WTC11 (cell line): Measurements from ENCODE around the gene LRSAM1. TPM values are rescaled to one million over a fixed set of nuclear protein-coding genes. Genes with fewer than 3 reads are reported as not detected.

Source experiments
- ATAC-seq: fragments of 200-7000 bp; cut with Tn5 transposase; 2 replicates; pipeline ENCODE4 v1.10.0; 2021; ENCODE audit warnings: mild to moderate bottlenecking, moderate library complexity
- CTCF ChIA-PET: fragments of 300-600 bp; sonication (Branson Sonifier 250); formaldehyde crosslinking; loops from one replicate; lab custom pipeline; 2021; ENCODE audit warnings: antibody characterized with exemption; lab: Charles Lee
- POLR2A ChIA-PET: fragments of 350-600 bp; sonication (Branson Sonifier 250); formaldehyde crosslinking; loops from one replicate; lab custom pipeline; 2021; ENCODE audit warnings: antibody characterized with exemption; lab: Charles Lee
- DNase-seq: peaks from one replicate; pipeline ENCODE4 v3.0.0; 2021; ENCODE audit warnings: low spot score
- H3K27ac Mint-ChIP-seq: 2 replicates; pipeline ENCODE4 v1.8.0; 2021; ENCODE audit warnings: mixed read lengths
- H3K27me3 Mint-ChIP-seq: 2 replicates; pipeline ENCODE4 v1.8.0; 2021; ENCODE audit warnings: low read depth, mild to moderate bottlenecking, moderate library complexity, mixed read lengths
- H3K36me3 Mint-ChIP-seq: 2 replicates; pipeline ENCODE4 v1.8.0; 2021; ENCODE audit warnings: mixed read lengths
- H3K4me1 Mint-ChIP-seq: 2 replicates; pipeline ENCODE4 v1.8.0; 2022; ENCODE audit warnings: mixed read lengths
- H3K4me3 Mint-ChIP-seq: 2 replicates; pipeline ENCODE4 v1.8.0; 2021; ENCODE audit warnings: mild to moderate bottlenecking, moderate library complexity, mixed read lengths
- H3K9me3 Mint-ChIP-seq: 2 replicates; pipeline ENCODE4 v1.8.0; 2021; ENCODE audit warnings: mixed read lengths
- ATF1 ChIP-seq: sonication (generic); formaldehyde crosslinking; IDR thresholded peaks from 2 replicates; pipeline ENCODE4 v1.8.1; 2023; ENCODE audit warnings: mild to moderate bottlenecking, moderate library complexity, missing genetic modification reagents
- CREB1 ChIP-seq: sonication (generic); formaldehyde crosslinking; IDR thresholded peaks from 2 replicates; pipeline ENCODE4 v1.8.0; 2023; ENCODE audit warnings: mild to moderate bottlenecking, missing genetic modification reagents
- ELF4 ChIP-seq: sonication (generic); formaldehyde crosslinking; IDR thresholded peaks from 2 replicates; pipeline ENCODE4 v1.8.1; 2022; ENCODE audit warnings: low read depth, mild to moderate bottlenecking, moderate library complexity, missing genetic modification reagents
- ESRRA ChIP-seq: sonication (generic); formaldehyde crosslinking; IDR thresholded peaks from 2 replicates; pipeline ENCODE4 v1.8.1; 2022; ENCODE audit warnings: mild to moderate bottlenecking, missing genetic modification reagents, borderline replicate concordance
- FOXJ3 ChIP-seq: sonication (generic); formaldehyde crosslinking; IDR thresholded peaks from 2 replicates; pipeline ENCODE4 v1.9.0; 2021; ENCODE audit warnings: missing genetic modification reagents, mild to moderate bottlenecking, borderline replicate concordance
- FOXK1 ChIP-seq: sonication (generic); formaldehyde crosslinking; IDR thresholded peaks from 2 replicates; pipeline ENCODE4 v1.8.0; 2022; ENCODE audit warnings: mild to moderate bottlenecking, moderate library complexity, missing genetic modification reagents
- HMGA2 ChIP-seq: fragments of 250-450 bp; sonication (Bioruptor Pico); IDR thresholded peaks from 2 replicates; pipeline ENCODE4 v1.4.0; 2021; ENCODE audit warnings: mild to moderate bottlenecking, moderate library complexity
- JAZF1 ChIP-seq: fragments of 250-450 bp; sonication (Bioruptor Pico); IDR thresholded peaks from 2 replicates; pipeline ENCODE4 v1.9.0; 2021; ENCODE audit warnings: moderate library complexity, mild to moderate bottlenecking, inconsistent platforms
- KAT7 ChIP-seq: sonication (generic); formaldehyde crosslinking; IDR thresholded peaks from 2 replicates; pipeline ENCODE4 v1.8.1; 2023; ENCODE audit warnings: missing genetic modification reagents, mild to moderate bottlenecking, borderline replicate concordance
- MLX ChIP-seq: sonication (generic); formaldehyde crosslinking; IDR thresholded peaks from 2 replicates; pipeline ENCODE4 v1.8.1; 2023; ENCODE audit warnings: mild to moderate bottlenecking, missing genetic modification reagents, moderate library complexity
- NFYB ChIP-seq: sonication (generic); formaldehyde crosslinking; conservative IDR thresholded peaks from 2 replicates; pipeline ENCODE4 v1.8.0; 2022; ENCODE audit warnings: low read depth, missing genetic modification reagents
- NR1H2 ChIP-seq: sonication (generic); formaldehyde crosslinking; IDR thresholded peaks from 2 replicates; pipeline ENCODE4 v1.9.0; 2021; ENCODE audit warnings: mild to moderate bottlenecking, moderate library complexity, missing genetic modification reagents
- NR2C2 ChIP-seq: sonication (generic); formaldehyde crosslinking; IDR thresholded peaks from 2 replicates; pipeline ENCODE4 v1.8.0; 2022; ENCODE audit warnings: mild to moderate bottlenecking, missing genetic modification reagents
- NR3C1 ChIP-seq: sonication (generic); formaldehyde crosslinking; conservative IDR thresholded peaks from 2 replicates; pipeline ENCODE4 v1.8.1; 2023; ENCODE audit warnings: low read depth, mild to moderate bottlenecking, missing genetic modification reagents
- RELA ChIP-seq: sonication (generic); formaldehyde crosslinking; IDR thresholded peaks from 2 replicates; pipeline ENCODE4 v1.8.1; 2022; ENCODE audit warnings: missing genetic modification reagents, mild to moderate bottlenecking, borderline replicate concordance
- RORB ChIP-seq: fragments of 250-450 bp; sonication (Bioruptor Pico); IDR thresholded peaks from 2 replicates; pipeline ENCODE4 v1.9.0; 2021; ENCODE audit warnings: mild to moderate bottlenecking
- SMAD3 ChIP-seq: sonication (generic); formaldehyde crosslinking; IDR thresholded peaks from 2 replicates; pipeline ENCODE4 v1.8.0; 2022; ENCODE audit warnings: missing genetic modification reagents, mild to moderate bottlenecking, borderline replicate concordance
- SMAD4 ChIP-seq: sonication (generic); formaldehyde crosslinking; IDR thresholded peaks from 2 replicates; pipeline ENCODE4 v1.8.0; 2022; ENCODE audit warnings: mild to moderate bottlenecking, missing genetic modification reagents
- TP53 ChIP-seq: sonication (generic); formaldehyde crosslinking; IDR thresholded peaks from 2 replicates; pipeline ENCODE4 v1.8.1; 2023; ENCODE audit warnings: mild to moderate bottlenecking, missing genetic modification reagents
- ZNF121 ChIP-seq: sonication (generic); formaldehyde crosslinking; IDR thresholded peaks from 2 replicates; pipeline ENCODE4 v1.8.0; 2023; ENCODE audit warnings: missing genetic modification reagents
- ZNF138 ChIP-seq: sonication (generic); formaldehyde crosslinking; conservative IDR thresholded peaks from 2 replicates; pipeline ENCODE4 v1.8.1; 2022; ENCODE audit warnings: mild to moderate bottlenecking, moderate library complexity, missing genetic modification reagents
- ZNF263 ChIP-seq: sonication (generic); formaldehyde crosslinking; IDR thresholded peaks from 2 replicates; pipeline ENCODE4 v1.8.1; 2022; ENCODE audit warnings: low read depth, mild to moderate bottlenecking, moderate library complexity, missing genetic modification reagents
- ZNF416 ChIP-seq: fragments of 250-450 bp; sonication (Bioruptor Pico); IDR thresholded peaks from 2 replicates; pipeline ENCODE4 v1.9.0; 2021; ENCODE audit warnings: mild to moderate bottlenecking, inconsistent platforms
- ZNF512 ChIP-seq: sonication (generic); formaldehyde crosslinking; IDR thresholded peaks from 2 replicates; pipeline ENCODE4 v1.8.1; 2022; ENCODE audit warnings: missing genetic modification reagents, borderline replicate concordance
- ZNF671 ChIP-seq: fragments of 250-450 bp; sonication (Bioruptor Pico); IDR thresholded peaks from 2 replicates; pipeline ENCODE4 v1.8.0; 2021; ENCODE audit warnings: mild to moderate bottlenecking
- ZSCAN18 ChIP-seq: fragments of 250-450 bp; sonication (Bioruptor Pico); IDR thresholded peaks from 2 replicates; pipeline ENCODE4 v2.1.2; 2022; ENCODE audit warnings: mild to moderate bottlenecking, moderate library complexity
- total RNA-seq: library from RNA; stranded (reverse); gene quantifications from 3 replicates; pipeline ENCODE4 v1.2.3, GENCODE V29; 2021

LRSAM1 gene
- total RNA-seq, 1 experiment from 2014 or later: 32.4 TPM

GRCh38 chr9:127415141-127415540 is 36.2 kb upstream of the LRSAM1 start:
- CTCF ChIA-PET: interaction anchor here (0.6 to 2.0 kb wide), 4 partner anchors 54 to 329 kb away, joined by 3 to 6 read pairs (median 4); partner anchors contain the start of gene TOR2A
- H3K27ac Mint-ChIP-seq: no peak overlapping the region; the same call in 1 of the 2 replicates

GRCh38 chr9:127415657-127416056 is 35.7 kb upstream of the LRSAM1 start:
- Mint-ChIP-seq H3K9me3 (no peaks in the 10 kb centered on the region), H3K36me3 (no peaks in the 10 kb centered on the region), H3K27me3 (peaks cover 3% of the 10 kb centered on the region; the same call in 1 of the 2 replicates), H3K4me3 (no peak overlapping the region), H3K27ac (no peak overlapping the region), H3K4me1 (peaks cover 19% of the 10 kb centered on the region)
- DNase-seq: no peak
- TF ChIP-seq KAT7 (CRISPR knock-in tag) (no peak), ZNF138 (CRISPR knock-in tag) (no peak), NR1H2 (CRISPR knock-in tag) (no peak), RELA (no peak), FOXJ3 (CRISPR knock-in tag) (no peak), MLX (no peak), JAZF1 (CRISPR knock-in tag) (no peak), ZNF671 (CRISPR knock-in tag) (no peak)
- POLR2A ChIA-PET: interaction anchor here (0.9 kb wide), 1 partner anchor 9 kb away, joined by 3 read pairs; the partner anchor contains the start of gene ZNF79
- CTCF ChIA-PET: interaction anchor here (1.5 to 2.0 kb wide), 3 partner anchors 55 to 319 kb away, joined by 3 to 6 read pairs (median 4); partner anchors contain the start of gene TOR2A
- no peak for ATAC-seq

More at GRCh38 chr9:127415141-127415540, 36.2 kb upstream of the LRSAM1 start:
- DNase-seq (no peak), ATAC-seq (no peak)
- H3K9me3 Mint-ChIP-seq: no peaks in the 10 kb centered on the region
- no peak overlapping the region for H3K4me3 Mint-ChIP-seq
- H3K27me3 Mint-ChIP-seq: peaks cover 3% of the 10 kb centered on the region; the same call in 1 of the 2 replicates
- POLR2A ChIA-PET: interaction anchor here (0.9 kb wide), 1 partner anchor 9 kb away, joined by 3 read pairs; the partner anchor contains the start of gene ZNF79
- no peaks in the 10 kb centered on the region for H3K36me3 Mint-ChIP-seq
- H3K4me1 Mint-ChIP-seq: peaks cover 19% of the 10 kb centered on the region
- TF ChIP-seq ZNF512 (CRISPR knock-in tag) (no peak), HMGA2 (no peak), CREB1 (CRISPR knock-in tag) (no peak), NR2C2 (CRISPR knock-in tag) (no peak), ZSCAN18 (CRISPR knock-in tag) (no peak), SMAD3 (CRISPR knock-in tag) (no peak), TP53 (CRISPR knock-in tag) (no peak)

- H3K4me1 Mint-ChIP-seq: peaks cover 20% of the 10 kb centered on the region
- no peak overlapping the region for H3K4me3 Mint-ChIP-seq
Measured at GRCh38 chr9:127417131-127418036, 33.9 kb upstream of the LRSAM1 start.

More at GRCh38 chr9:127417131-127418036, 33.9 kb upstream of the LRSAM1 start:
- CTCF ChIA-PET: interaction anchor here (0.7 to 3.3 kb wide), 26 partner anchors 9 to 452 kb away, joined by 3 to 37 read pairs (median 4); partner anchors contain the start of genes SLC2A8 and TOR2A
- ATAC-seq: no peak
- TF ChIP-seq NR1H2 (CRISPR knock-in tag): no peak
- no peak for TF ChIP-seq ESRRA (CRISPR knock-in tag)
- no peak for TF ChIP-seq ZNF416 (CRISPR knock-in tag)
- no peak for TF ChIP-seq NFYB (CRISPR knock-in tag)
- no peak for TF ChIP-seq SMAD4
- TF ChIP-seq FOXK1 (CRISPR knock-in tag): no peak
- no peak for TF ChIP-seq ATF1 (CRISPR knock-in tag)
- no peak for TF ChIP-seq ZNF263 (CRISPR knock-in tag)
- no peak for TF ChIP-seq ELF4 (CRISPR knock-in tag)
- no peak for TF ChIP-seq NR3C1
- TF ChIP-seq RORB: no peak
- TF ChIP-seq ZNF121 (CRISPR knock-in tag): no peak
- TF ChIP-seq, all 79 proteins: peak for 0
- no peaks in the 10 kb centered on the region for H3K36me3 Mint-ChIP-seq
- no peak overlapping the region for H3K27ac Mint-ChIP-seq
- POLR2A ChIA-PET: interaction anchor here (0.7 to 1.3 kb wide), 2 partner anchors 21 to 193 kb away, joined by 3 to 5 read pairs; partner anchors contain the start of gene SLC2A8
- H3K27me3 Mint-ChIP-seq: peaks cover 3% of the 10 kb centered on the region; the same call in 1 of the 2 replicates
- no peak for DNase-seq
- H3K9me3 Mint-ChIP-seq: no peaks in the 10 kb centered on the region
